ENCODE measurements around the gene SCNN1B. TPM values are rescaled to one million over a fixed set of nuclear protein-coding genes. Genes with fewer than 3 reads are reported as not detected.
"Not testable (repeated sequence)": the region's sequence is repeated elsewhere in the genome, so short reads cannot be mapped to it uniquely, and the experiment has no call there.

The SCNN1B gene
- total RNA-seq, 1 donor from 2014 or later, result 0.34 TPM

DNA sequence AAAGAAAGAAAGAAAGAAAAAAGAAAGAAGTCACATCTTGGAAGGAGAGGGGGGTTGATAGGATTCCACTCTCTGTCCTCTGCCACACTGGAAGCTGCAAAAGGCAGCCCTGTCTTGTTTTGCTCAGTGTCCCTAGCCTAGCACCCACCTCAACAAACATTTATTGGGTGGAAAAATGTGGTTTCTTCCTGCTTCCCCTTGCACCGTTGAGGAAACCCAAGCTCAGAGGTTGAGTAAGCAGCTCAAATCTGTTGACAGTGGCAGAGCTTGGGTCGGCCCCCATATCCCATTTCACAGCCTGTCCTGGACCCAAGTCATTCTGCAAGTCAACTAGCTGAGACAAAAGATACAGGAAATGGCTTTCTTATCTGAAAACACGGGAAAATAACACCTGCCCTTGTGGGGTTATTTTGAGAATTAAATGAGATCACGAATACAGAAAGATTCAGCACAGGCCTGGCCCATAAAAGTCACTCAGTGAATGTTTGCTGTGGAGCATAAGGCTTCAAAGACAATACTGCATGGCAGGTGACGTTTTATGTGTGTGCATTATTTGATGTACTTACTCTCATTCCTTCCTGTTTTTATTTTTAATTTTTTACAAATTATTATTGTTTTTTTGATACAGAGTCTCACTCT, 63.6 kb downstream of the SCNN1B start:
- no peak overlapping the region for H3K4me3 Mint-ChIP-seq (ENCODE audit: unreplicated experiment)
- H3K27me3 Mint-ChIP-seq (ENCODE audit: unreplicated experiment), result peaks cover 10% of the 10 kb centered on the region
- H3K9me3 Mint-ChIP-seq (ENCODE audit: unreplicated experiment), result peaks cover 1% of the 10 kb centered on the region
- TF ChIP-seq, protein P1, sequence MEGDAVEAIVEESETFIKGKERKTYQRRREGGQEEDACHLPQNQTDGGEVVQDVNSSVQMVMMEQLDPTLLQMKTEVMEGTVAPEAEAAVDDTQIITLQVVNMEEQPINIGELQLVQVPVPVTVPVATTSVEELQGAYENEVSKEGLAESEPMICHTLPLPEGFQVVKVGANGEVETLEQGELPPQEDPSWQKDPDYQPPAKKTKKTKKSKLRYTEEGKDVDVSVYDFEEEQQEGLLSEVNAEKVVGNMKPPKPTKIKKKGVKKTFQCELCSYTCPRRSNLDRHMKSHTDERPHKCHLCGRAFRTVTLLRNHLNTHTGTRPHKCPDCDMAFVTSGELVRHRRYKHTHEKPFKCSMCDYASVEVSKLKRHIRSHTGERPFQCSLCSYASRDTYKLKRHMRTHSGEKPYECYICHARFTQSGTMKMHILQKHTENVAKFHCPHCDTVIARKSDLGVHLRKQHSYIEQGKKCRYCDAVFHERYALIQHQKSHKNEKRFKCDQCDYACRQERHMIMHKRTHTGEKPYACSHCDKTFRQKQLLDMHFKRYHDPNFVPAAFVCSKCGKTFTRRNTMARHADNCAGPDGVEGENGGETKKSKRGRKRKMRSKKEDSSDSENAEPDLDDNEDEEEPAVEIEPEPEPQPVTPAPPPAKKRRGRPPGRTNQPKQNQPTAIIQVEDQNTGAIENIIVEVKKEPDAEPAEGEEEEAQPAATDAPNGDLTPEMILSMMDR (IDR thresholded peaks at IDR 0.05; ENCODE audit: partially characterized antibody, unreplicated experiment), result no peak
- no peaks in the 10 kb centered on the region for H3K36me3 Mint-ChIP-seq (ENCODE audit: unreplicated experiment)
- no peak for DNase-seq
- no peak overlapping the region for H3K27ac Mint-ChIP-seq (ENCODE audit: unreplicated experiment)
- no peaks in the 10 kb centered on the region for H3K4me1 Mint-ChIP-seq (ENCODE audit: low read depth, unreplicated experiment)

DNA sequence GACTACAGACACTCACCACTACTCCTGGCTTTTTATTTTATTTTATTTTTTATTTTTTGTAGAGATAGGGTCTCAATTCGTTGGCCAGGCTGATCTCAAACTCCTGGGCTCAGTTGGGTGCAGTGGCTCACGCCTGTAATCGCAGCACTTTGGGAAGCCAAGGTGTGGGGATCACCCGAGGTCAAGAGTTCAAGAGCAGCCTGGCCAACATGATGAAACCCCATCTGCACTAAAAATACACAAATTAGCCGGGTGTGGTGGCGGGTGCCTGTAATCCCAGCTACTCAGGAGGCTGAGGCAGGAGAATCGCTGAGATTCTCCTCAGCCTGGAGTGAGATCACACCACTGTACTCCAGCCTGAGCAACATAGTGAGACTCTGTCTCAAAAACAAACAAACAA, 64.2 kb downstream of the SCNN1B start:
- H3K9me3 Mint-ChIP-seq (ENCODE audit: unreplicated experiment); H3K4me1 Mint-ChIP-seq (ENCODE audit: low read depth, unreplicated experiment); H3K4me3 Mint-ChIP-seq (ENCODE audit: unreplicated experiment); DNase-seq; H3K36me3 Mint-ChIP-seq (ENCODE audit: unreplicated experiment); H3K27ac Mint-ChIP-seq (ENCODE audit: unreplicated experiment): not testable (repeated sequence)
- peaks cover 10% of the 10 kb centered on the region for H3K27me3 Mint-ChIP-seq (ENCODE audit: unreplicated experiment)

DNA sequence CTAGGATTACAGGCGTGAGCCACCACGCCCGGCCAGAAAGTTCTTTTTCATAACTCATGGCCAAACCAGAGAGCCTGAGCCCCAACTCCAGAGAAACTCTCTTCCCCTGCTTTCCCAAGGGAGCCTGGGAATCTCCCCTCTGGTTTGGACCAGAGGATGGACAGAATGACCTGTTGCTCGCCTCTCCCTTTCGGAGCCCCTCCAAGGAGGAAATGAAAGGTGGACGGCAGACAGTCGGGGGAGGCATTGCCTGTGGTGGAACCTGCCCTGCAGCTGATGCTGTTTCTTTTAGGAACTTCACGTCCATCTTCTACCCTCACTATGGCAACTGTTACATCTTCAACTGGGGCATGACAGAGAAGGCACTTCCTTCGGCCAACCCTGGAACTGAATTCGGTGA, 65.5 kb downstream of the SCNN1B start:
- TF ChIP-seq, protein P1 (IDR thresholded peaks at IDR 0.05; ENCODE audit: partially characterized antibody, unreplicated experiment), result no peak
- Mint-ChIP-seq H3K27ac (ENCODE audit: unreplicated experiment) (no peak overlapping the region), H3K27me3 (ENCODE audit: unreplicated experiment) (peaks cover 10% of the 10 kb centered on the region), H3K36me3 (ENCODE audit: unreplicated experiment) (no peaks in the 10 kb centered on the region), H3K4me1 (ENCODE audit: low read depth, unreplicated experiment) (no peaks in the 10 kb centered on the region), H3K4me3 (ENCODE audit: unreplicated experiment) (no peak overlapping the region), H3K9me3 (ENCODE audit: unreplicated experiment) (no peaks in the 10 kb centered on the region)
- DNase-seq, result no peak

DNA sequence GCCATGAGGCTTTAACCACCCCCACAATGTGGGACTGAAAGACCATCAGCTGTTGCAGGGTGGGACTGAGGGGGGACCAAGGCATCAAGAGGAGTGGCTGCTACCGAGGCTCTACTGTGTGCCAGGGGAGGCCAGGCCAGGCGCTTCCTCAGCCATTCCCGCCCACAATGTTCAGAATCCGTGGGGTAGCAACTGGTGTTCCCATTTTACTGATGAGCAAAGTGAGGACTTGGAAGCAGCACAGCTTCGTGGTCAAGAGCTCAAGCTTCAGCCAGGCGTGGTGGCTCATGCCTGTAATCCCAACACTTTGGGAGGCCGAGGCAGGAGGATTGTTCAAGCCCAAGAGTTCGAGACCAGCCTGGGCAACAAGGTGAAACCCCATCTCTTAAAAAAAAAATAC, 65.9 kb downstream of the SCNN1B start:
- peaks cover 8% of the 10 kb centered on the region for H3K27me3 Mint-ChIP-seq (ENCODE audit: unreplicated experiment)
- no peak for DNase-seq
- TF ChIP-seq, protein P1 (IDR thresholded peaks at IDR 0.05; ENCODE audit: partially characterized antibody, unreplicated experiment), result no peak
- no peak overlapping the region for H3K27ac Mint-ChIP-seq (ENCODE audit: unreplicated experiment)
- no peaks in the 10 kb centered on the region for H3K9me3 Mint-ChIP-seq (ENCODE audit: unreplicated experiment)
- H3K36me3 Mint-ChIP-seq (ENCODE audit: unreplicated experiment), result no peaks in the 10 kb centered on the region
- no peak overlapping the region for H3K4me3 Mint-ChIP-seq (ENCODE audit: unreplicated experiment)
- no peaks in the 10 kb centered on the region for H3K4me1 Mint-ChIP-seq (ENCODE audit: low read depth, unreplicated experiment)

DNA sequence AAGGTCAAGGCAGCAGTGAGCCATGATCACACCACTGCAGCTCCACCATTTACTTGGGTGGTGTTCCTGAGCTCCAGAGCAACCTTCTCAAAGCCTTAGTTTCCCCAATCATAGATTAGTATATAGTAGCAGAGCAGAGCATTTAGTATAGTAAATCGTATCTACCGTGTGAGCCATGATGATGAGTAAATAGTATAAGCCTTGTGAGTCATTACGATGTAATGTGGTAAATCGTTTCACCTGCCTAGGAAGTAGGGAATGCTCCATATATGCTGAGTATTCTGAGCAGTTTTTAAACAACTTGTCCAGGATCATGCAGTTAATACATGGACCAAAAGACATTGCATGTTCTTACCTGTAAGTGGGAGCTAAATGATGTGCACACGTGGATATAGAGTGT, 66.4 kb downstream of the SCNN1B start:
- no peak overlapping the region for H3K27ac Mint-ChIP-seq (ENCODE audit: unreplicated experiment)
- H3K36me3 Mint-ChIP-seq (ENCODE audit: unreplicated experiment), result no peaks in the 10 kb centered on the region
- DNase-seq, result no peak
- peaks cover 7% of the 10 kb centered on the region for H3K27me3 Mint-ChIP-seq (ENCODE audit: unreplicated experiment)
- H3K4me1 Mint-ChIP-seq (ENCODE audit: low read depth, unreplicated experiment), result no peaks in the 10 kb centered on the region
- TF ChIP-seq, protein P1 (IDR thresholded peaks at IDR 0.05; ENCODE audit: partially characterized antibody, unreplicated experiment), result no peak
- H3K4me3 Mint-ChIP-seq (ENCODE audit: unreplicated experiment), result no peak overlapping the region
- peaks cover 2% of the 10 kb centered on the region for H3K9me3 Mint-ChIP-seq (ENCODE audit: unreplicated experiment)
